Measurements from ENCODE around the gene PTPRN2.
A peak's percentile ranks its signal among the peaks of the same experiment; 100 is the strongest.
"Not testable (repeated sequence)": the region's sequence is repeated elsewhere in the genome, so short reads cannot be mapped to it uniquely, and the experiment has no call there.

The PTPRN2 gene

DNA sequence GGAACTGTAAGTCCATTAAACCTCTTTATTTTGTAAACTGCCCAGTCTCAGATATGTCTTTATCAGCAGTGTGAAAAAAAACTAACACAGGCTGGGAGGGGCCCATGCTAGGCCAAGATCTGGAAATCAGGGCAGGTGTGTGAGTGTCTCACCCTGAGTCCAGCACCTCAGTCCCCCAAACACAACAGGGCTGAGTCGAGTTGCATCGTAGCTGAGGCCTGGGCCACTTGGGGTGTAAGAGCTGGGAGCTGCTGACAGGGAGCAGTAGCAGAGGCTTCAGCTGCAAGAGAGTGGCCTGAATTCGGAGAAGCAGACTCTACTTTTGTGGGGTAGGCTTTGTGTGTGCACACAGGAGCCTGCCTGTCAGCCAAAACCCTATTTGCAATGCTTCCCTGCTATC, 553.1 kb downstream of the PTPRN2 start:
- DNase-seq = no peak

DNA sequence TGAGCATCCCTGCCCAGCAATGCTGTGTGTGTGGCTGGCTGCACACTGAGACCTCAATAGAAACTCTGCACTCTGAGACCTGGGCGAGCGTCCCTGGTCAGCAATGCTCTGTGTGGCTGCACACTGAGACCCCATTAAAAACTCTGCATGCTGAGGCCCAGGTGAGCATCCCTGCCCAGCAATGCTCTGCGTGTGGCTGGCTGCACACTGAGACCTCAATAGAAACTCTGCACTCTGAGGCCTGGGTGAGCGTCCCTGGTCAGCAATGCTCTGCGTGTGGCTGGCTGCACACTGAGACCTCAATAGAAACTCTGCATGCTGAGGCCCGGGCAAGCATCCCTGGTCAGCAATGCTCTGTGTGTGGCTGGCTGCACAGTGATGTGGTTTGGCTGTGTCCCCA, 553.7 kb downstream of the PTPRN2 start:
- not testable (repeated sequence) for DNase-seq

DNA sequence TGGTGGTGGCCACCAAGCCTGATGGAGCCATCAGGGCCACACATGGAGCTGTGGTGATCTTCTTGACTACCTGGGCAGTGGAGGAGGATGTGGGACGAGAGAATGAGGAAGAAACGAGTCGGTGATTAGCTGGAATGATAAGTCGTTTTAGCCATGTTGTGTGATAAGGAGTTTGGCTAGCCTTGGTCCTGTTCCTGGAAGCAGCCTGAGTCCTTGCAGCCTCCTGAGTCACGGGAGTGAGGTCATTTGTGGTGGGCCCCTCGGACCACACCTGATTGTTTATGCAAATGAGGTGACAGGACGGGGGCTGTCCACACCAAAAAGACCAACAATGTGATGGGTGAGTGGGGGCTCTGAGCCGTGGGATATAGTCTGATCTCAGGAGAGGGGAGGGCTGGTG, 554.4 kb downstream of the PTPRN2 start:
- no peak for DNase-seq

- no peak for DNase-seq
These were observed 555.0 kb downstream of the PTPRN2 start for GRCh38 chr7:158032561-158033115.

GRCh38 chr7:158031867-158032308, 555.7 kb downstream of the PTPRN2 start:
- DNase-seq = no peak

GRCh38 chr7:158030566-158030965, 557.1 kb downstream of the PTPRN2 start:
- DNase-seq = no peak

DNA sequence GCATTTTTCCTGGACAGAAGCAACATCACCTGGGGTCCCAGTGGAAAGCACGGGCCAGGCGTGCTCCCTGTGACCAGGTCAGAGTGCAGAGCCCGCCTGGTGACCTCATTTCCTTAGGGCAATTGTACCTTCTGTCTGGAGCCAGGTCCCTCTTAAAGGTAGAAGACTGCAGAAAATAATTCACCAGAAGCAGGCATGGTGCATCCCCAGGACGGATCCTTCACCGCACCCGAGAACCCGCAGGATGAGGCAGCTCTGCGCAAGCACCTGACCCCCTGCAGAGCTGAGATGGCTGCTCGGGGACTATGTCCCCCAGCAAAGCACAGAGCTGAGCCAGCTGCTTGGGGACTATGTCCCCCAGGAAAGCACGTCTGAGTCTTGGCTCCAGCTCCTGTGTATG, 557.6 kb downstream of the PTPRN2 start:
- DNase-seq = no peak

GRCh38 chr7:158029509-158029908, 558.1 kb downstream of the PTPRN2 start:
- DNase-seq = no peak

- DNase-seq = no peak
These were observed 558.7 kb downstream of the PTPRN2 start for GRCh38 chr7:158028971-158029370.

GRCh38 chr7:158028290-158028941, 559.2 kb downstream of the PTPRN2 start:
- DNase-seq = no peak

DNA sequence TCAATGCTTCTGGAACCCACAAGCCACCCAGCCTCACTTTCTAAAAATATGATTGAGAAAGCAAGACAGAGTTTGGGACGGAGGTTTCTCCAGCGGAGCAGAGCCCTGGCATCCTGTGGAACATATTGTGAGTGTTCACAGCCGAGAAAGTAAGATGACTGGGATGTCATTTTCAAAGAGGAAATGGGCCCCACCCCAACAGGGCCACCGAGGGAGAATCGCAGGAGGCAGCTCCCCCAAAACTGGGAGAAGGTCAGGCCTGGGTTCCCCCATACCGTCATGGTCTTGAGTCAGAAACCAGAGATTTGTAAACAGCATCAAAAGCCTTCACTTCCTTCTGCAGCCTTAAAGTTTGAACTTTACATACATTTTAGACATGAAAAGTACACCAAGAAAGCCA, 560.0 kb downstream of the PTPRN2 start:
- DNase-seq = no peak

DNA sequence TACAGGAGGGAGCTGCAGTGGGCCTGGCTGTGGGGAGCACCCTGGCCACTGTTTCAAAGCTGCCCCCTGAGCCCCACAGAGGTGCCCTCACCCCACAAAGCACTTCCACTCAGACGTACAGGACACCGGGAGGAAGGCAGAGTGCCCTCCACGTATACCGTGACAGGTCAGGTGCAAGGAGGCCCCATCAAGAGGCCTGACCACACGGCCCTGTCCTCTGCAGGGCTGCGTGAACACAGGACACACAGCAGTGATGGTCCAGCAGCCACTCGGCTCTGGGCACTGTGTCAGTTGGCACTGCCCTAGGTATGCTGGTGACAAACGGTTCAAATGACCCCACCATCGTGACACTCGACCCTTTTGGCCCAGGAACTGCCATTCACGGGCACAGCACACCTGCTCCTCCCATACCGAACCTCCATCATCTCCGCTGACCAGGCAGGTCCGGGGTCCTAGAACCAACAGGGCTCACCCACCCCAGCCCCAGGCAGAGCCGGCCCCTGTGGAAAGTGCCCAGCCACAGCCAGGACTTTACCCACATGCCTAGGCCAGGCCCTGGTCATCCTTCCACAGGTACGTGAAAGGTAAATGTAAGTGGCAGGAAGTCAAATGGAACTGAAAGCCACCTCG, 560.9 kb downstream of the PTPRN2 start:
- no peak for DNase-seq

DNA sequence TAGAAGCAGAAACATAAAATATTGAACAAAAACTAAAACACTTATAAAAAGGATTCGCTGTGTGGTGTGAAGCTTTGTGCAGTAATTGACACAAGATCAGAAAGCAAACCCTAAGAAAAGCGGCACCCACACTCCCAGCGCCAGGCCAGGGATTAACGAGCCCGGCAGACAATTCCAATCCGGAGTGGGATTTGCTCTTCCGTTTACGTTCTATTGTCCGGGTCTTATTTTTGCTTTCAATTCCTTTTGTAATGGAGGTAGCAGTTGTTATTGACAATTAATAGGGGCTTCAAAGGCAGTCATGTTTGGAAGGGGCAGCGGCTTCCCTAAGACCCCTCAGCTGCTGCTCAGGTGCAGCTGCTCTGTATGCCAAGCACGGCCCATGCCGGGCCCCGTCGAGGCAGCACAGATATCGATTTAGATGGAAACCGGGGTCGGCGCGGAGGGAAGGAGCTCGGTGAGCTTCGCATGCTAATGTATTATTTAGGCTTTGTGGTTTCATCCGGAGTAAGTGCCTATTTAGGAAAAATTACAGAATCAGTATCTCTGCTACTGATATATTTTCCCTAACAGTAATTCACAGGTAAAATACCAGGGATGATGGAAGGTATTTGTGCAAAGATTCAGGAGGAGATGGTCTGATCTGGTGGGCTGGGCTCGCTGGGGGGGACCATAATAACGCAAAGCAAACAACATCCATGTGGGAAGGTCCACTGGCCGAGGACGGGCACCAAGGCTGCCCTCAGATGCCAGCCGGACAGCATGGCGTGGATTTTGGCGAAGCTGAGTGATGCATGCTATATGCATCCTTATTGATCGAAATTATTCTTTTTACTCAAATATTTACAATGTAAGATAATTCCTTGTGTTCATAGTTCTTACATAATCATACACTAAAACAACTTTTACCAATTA, 561.7 kb downstream of the PTPRN2 start:
- DNase-seq = no peak

DNA sequence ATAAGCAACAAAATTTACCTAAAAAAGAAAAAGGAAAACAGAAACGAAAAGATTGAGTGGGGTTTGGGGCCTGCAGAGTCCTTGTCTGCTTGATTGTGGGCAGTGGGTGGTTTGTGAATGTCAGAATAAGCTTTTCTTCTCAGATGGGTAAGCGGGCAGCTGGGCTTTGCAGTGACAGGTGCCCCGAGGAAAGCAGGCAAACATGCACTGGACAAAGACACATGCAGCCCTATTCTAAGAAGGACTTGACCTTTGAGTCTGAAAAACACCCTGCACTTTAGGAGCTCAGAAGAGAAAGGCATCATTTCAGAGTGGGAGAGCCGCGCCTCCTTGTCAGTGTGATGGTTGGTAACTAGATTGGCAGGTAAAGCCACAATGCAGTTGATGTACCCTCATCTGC, 562.7 kb downstream of the PTPRN2 start:
- DNase-seq = no peak

DNA sequence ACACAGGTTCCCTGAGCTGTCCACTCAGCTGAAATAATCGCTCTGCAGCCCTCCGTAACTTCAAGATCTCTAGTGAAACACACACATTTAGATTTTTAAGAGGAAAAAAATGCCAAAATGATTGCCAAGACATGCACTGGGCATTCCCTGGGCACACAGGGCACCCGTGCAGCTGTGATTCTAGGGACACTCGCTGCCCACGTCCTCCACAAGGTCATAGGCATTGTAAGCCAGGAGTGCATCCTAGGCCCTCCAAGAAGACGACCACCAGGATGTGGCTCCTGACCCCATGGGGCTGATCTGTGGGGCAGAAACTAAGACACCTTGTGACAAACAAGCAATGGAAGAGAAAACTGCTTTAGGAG, 563.3 kb downstream of the PTPRN2 start:
- no peak for DNase-seq

GRCh38 chr7:158023681-158024350, 563.8 kb downstream of the PTPRN2 start:
- DNase-seq = peak in 1 of 4 experiments; percentile 8

DNA sequence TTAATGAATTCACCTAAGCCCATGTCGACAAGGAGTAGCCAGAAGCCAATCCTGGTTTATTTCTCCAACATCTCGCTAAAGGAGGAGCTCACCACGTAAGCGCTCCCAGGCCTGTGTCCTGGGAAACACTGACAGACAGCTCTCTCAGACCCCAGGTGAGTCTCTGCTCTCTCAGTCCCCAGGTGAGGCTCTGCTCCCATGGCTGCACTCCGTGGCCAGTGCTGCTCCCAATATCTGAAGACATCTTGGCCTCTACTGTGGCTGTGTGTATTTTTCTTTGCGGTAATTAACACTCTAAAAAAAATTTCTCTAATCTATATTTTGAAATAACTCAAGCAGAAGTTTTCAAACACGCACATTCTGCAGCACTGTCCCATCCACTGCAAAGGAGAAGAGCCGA, 564.5 kb downstream of the PTPRN2 start:
- DNase-seq = no peak

- DNase-seq = no peak
These were observed 565.0 kb downstream of the PTPRN2 start for GRCh38 chr7:158022601-158023000.

DNA sequence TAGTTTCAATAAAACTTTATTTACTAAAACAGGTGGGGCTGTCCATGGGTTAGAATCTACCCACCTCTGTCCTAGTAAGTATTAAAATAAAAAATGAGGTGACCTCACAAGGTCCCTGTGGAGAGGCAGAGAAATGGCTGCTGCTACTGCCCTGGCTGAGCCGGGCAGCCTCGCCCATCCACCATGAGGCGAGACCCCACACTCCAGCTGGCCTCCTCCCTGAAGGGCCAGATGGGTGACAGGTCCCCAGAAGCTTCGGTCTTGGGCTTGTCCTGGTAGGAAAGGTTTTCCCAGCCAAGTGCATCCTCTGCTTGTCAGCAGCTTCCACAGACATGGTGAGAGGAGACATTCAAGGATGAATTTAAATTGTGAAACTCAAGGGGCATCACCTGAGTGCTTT, 565.8 kb downstream of the PTPRN2 start:
- DNase-seq = no peak

- no peak for DNase-seq
These were observed 566.9 kb downstream of the PTPRN2 start for GRCh38 chr7:158020706-158021095.

GRCh38 chr7:158019726-158020705, 567.6 kb downstream of the PTPRN2 start:
- no peak for DNase-seq

Data from suppressor macrophage (primary cell).